ENCODE results near the gene ONECUT3.
"Not testable (repeated sequence)": the region's sequence is repeated elsewhere in the genome, so short reads cannot be mapped to it uniquely, and the experiment has no call there.

The ONECUT3 gene

DNA sequence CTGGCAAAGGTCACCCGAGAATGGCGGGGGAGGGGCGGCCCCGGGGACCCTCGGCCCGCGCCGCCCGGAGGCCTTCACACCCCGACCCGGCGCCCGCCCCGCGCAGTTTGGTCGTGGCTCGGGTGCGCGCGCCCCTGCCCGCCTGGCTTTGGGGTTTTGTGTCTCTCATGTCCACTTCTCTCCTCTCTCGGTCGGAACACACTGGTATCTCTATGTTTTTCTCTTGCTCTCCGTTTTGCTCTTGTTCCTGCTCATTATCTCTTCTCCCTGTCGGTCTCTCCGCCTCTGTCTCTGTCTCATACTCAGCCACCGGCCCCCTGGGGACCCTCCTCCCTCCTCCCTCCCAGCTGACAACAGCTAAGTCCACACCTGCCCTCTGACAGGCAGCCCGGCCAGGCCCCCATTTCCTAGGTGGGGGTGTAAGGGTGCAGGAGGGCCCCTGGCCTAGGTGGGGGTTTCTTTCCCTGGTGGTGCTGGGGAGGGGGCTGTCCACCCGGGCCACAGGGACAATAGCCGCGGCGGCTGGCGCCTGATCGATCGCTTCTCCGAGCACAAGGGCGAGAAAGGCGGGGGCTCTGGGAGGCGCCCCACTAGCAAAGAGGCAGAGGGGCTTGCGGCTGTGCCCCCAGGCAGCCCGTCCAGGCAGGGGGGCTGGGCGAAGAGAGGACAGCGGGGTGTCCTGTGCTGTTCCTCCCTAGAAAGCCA, 2.3 kb downstream of the ONECUT3 start:
- Histone ChIP-seq H3K9ac (ENCODE audit: low read depth in 1 of 2, low read length in 2 of 2) (no peak overlapping the region), H3K9me3 (ENCODE audit: control insufficient read depth in 2 of 2, low read length in 2 of 2) (no peaks in the 10 kb centered on the region), H3K4me1 (ENCODE audit: control insufficient read depth in 2 of 2, insufficient read depth in 2 of 2, low read length in 2 of 2) (no peaks in the 10 kb centered on the region), H3K27me3 (ENCODE audit: control insufficient read depth in 2 of 2, insufficient read depth in 2 of 2, low read length in 2 of 2) (peaks cover 55 to 73% of the 10 kb centered on the region in 2 donors), H3K36me3 (ENCODE audit: control insufficient read depth in 2 of 2, insufficient read depth in 2 of 2, low read length in 2 of 2) (no peaks in the 10 kb centered on the region), H3K27ac (ENCODE audit: low read depth in 2 of 2, low read length in 2 of 2) (no peak overlapping the region), H3K4me3 (ENCODE audit: low read length in 2 of 2) (no peak overlapping the region)

DNA sequence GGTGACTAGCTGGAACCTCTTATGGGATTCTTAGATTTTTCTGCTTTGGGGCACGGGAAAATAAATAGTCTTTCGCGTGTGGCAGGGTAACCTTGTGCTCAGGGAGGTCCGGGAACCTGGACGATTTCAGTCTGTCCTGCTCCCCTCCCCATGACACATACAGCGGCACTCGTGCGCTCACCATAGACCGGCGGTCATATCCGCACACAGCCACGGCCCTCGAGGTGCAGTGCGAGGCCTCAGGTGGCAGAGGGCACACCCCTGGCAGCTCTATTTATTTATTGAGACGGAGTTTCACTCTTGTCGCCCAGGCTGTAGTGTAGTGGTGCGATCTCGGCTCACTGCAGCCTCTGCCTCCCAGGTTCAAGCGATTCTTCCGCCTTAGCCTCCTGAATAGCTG, 3.0 kb downstream of the ONECUT3 start:
- Histone ChIP-seq H3K36me3 (ENCODE audit: control insufficient read depth in 2 of 2, insufficient read depth in 2 of 2, low read length in 2 of 2) (no peaks in the 10 kb centered on the region), H3K9ac (ENCODE audit: low read depth in 1 of 2, low read length in 2 of 2) (no peak overlapping the region), H3K4me3 (ENCODE audit: low read length in 2 of 2) (no peak overlapping the region), H3K27ac (ENCODE audit: low read depth in 2 of 2, low read length in 2 of 2) (no peak overlapping the region), H3K27me3 (ENCODE audit: control insufficient read depth in 2 of 2, insufficient read depth in 2 of 2, low read length in 2 of 2) (peaks cover 50 to 69% of the 10 kb centered on the region in 2 donors), H3K4me1 (ENCODE audit: control insufficient read depth in 2 of 2, insufficient read depth in 2 of 2, low read length in 2 of 2) (no peaks in the 10 kb centered on the region), H3K9me3 (ENCODE audit: control insufficient read depth in 2 of 2, low read length in 2 of 2) (no peaks in the 10 kb centered on the region)

DNA sequence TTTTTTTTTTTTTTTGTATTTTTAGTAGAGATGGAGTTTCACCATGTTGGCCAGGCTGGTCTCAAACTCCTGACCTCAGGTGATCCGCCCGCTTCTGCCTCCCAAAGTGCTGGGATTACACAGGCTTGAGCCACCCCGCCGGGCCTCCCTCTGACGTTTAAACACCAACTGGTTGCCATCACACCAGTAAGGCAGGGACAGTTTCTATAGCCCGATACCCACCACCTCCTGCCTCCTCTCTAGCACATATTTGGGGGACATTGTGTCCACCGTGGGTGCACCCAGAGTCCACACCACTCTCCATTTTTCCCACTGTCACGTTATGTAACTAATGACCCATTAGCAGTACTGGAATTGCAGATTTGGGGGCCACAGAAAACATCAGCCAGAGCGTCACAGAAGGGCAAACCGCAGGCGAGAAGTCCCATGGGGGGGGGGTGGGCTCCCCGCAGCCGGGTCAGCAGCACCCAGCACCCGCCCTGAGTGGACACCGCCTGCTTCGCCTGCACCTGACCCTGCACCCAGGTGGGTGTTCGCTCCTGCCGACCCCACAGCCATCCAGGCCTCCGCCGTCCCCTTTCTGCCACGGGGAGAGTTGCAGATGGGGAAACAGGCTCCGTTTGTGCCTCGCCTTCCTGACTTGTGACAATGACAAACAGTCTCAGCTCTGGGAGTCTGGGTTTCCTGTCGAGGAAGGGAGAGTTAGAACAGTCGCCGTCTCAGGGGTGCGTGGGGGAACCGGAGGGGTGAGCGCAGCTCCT, 3.6 kb downstream of the ONECUT3 start:
- H3K36me3 ChIP-seq (ENCODE audit: control insufficient read depth in 2 of 2, insufficient read depth in 2 of 2, low read length in 2 of 2), result no peaks in the 10 kb centered on the region
- H3K9ac ChIP-seq (ENCODE audit: low read depth in 1 of 2, low read length in 2 of 2), result no peak overlapping the region
- H3K27me3 ChIP-seq (ENCODE audit: control insufficient read depth in 2 of 2, insufficient read depth in 2 of 2, low read length in 2 of 2), result peaks cover 48 to 68% of the 10 kb centered on the region in 2 donors
- no peaks in the 10 kb centered on the region for H3K4me1 ChIP-seq (ENCODE audit: control insufficient read depth in 2 of 2, insufficient read depth in 2 of 2, low read length in 2 of 2)
- H3K4me3 ChIP-seq (ENCODE audit: low read length in 2 of 2), result no peak overlapping the region
- H3K27ac ChIP-seq (ENCODE audit: low read depth in 2 of 2, low read length in 2 of 2), result no peak overlapping the region
- no peaks in the 10 kb centered on the region for H3K9me3 ChIP-seq (ENCODE audit: control insufficient read depth in 2 of 2, low read length in 2 of 2)

DNA sequence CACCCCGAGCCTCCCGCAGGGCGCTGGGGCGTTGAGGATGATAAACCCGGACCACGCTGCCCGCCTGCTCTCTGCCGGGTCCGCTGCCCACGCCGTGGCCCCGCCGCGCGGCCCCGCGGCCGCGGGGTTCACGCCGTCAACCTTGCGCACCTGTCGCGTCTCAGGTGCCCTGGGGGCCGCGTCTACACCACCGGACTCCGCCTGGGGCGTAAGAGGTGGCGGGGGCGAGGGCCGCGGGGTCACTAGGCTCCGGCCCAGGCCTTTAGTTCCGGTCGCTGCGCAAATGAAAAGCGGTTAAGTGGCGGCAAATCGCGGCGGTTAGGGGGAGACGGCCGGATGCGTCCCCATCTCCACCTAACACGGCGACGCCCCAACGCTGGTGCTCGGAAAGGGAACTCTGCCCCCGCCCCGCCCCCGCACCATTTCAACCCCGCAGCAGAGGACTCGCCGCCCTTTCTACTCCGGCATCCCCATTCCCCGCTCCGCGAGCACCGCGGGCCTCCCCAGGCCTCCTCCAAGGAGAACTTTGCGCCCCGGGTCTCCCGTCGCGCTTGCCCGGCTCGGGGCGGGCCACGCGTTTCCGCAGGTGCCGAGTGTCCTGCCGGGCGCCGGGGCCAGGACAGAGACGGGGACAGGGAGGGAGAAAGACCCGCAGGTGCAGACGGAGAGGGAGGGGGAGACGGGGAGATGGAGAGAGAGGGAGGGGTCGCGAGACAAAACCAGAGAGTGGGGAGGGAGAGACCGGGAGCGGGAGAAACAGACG, 4.3 kb downstream of the ONECUT3 start:
- Histone ChIP-seq H3K4me1 (ENCODE audit: control insufficient read depth in 2 of 2, insufficient read depth in 2 of 2, low read length in 2 of 2) (no peaks in the 10 kb centered on the region), H3K9ac (ENCODE audit: low read depth in 1 of 2, low read length in 2 of 2) (no peak overlapping the region), H3K36me3 (ENCODE audit: control insufficient read depth in 2 of 2, insufficient read depth in 2 of 2, low read length in 2 of 2) (no peaks in the 10 kb centered on the region), H3K9me3 (ENCODE audit: control insufficient read depth in 2 of 2, low read length in 2 of 2) (no peaks in the 10 kb centered on the region), H3K4me3 (ENCODE audit: low read length in 2 of 2) (no peak overlapping the region), H3K27me3 (ENCODE audit: control insufficient read depth in 2 of 2, insufficient read depth in 2 of 2, low read length in 2 of 2) (peaks cover 46 to 66% of the 10 kb centered on the region in 2 donors), H3K27ac (ENCODE audit: low read depth in 2 of 2, low read length in 2 of 2) (no peak overlapping the region)

DNA sequence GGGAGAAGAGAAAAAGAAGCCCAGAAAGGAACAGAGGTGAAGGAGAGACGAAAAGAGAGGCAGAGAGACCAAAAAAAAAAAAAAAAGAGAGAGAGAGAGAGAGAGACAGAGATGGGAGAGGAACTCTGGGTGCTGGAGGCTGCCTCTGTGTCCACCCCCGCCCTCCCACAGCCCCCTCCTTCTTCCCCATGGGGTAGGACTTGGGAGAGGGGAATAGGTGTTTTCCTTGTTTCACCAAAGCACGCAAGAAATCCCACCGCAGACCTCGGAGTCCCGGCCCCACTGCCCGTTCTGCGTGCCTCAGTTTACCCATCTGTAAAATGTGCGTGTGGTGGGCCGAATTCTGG, 4.9 kb downstream of the ONECUT3 start:
- Histone ChIP-seq H3K27me3 (ENCODE audit: control insufficient read depth in 2 of 2, insufficient read depth in 2 of 2, low read length in 2 of 2) (peaks cover 44 to 63% of the 10 kb centered on the region in 2 donors), H3K4me3 (ENCODE audit: low read length in 2 of 2) (no peak overlapping the region), H3K4me1 (ENCODE audit: control insufficient read depth in 2 of 2, insufficient read depth in 2 of 2, low read length in 2 of 2) (no peaks in the 10 kb centered on the region), H3K36me3 (ENCODE audit: control insufficient read depth in 2 of 2, insufficient read depth in 2 of 2, low read length in 2 of 2) (no peaks in the 10 kb centered on the region), H3K27ac (ENCODE audit: low read depth in 2 of 2, low read length in 2 of 2) (no peak overlapping the region), H3K9ac (ENCODE audit: low read depth in 1 of 2, low read length in 2 of 2) (no peak overlapping the region), H3K9me3 (ENCODE audit: control insufficient read depth in 2 of 2, low read length in 2 of 2) (no peaks in the 10 kb centered on the region)

DNA sequence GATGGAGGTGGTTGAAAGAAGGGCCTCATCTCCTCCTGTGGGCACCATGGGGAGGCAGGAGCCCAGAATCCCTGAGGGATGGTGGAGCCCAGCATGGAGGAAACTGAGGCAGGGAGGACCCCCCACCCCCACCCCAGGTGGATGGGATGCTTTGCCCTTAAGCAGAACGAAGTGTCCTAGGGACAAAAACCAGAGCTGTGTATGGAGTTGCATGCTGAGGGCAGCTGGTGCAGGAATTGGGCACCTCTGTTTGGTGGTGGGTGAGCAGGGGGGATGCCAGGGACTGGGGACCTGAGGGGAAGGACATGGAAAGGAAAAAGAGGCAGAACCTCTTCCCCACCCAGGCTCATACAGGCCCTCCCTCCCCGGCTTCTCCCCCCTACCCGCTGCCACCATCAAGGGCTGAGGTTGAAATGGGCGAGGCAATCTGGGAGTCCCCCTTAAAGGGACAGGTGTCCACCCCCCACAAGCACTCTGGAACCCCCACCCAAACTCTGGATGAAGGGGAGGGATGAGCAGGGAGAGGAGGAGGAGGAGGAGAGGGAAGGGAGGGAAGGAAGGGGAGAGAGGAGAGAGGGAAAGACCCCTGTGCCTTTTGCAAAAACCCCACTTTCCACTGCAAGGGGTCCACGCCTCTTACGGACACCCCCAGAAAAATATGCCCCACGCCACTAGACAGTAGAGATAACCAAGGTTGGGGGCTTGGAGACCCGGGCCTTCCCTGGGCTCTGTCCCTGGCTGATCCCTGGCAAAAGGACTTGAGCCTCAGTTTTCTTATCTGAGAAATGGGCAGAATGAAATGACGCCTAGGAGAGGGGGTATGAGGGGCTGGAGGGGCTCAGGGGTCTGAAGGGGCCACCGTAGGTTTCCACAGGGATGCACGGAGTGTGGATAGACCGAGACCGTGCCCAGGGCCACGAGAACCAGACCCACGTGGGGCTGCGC, 5.9 kb downstream of the ONECUT3 start:
- peaks cover 49 to 69% of the 10 kb centered on the region in 2 donors for H3K27me3 ChIP-seq (ENCODE audit: control insufficient read depth in 2 of 2, insufficient read depth in 2 of 2, low read length in 2 of 2)
- H3K4me3 ChIP-seq (ENCODE audit: low read length in 2 of 2), result no peak overlapping the region
- H3K36me3 ChIP-seq (ENCODE audit: control insufficient read depth in 2 of 2, insufficient read depth in 2 of 2, low read length in 2 of 2), result no peaks in the 10 kb centered on the region
- H3K4me1 ChIP-seq (ENCODE audit: control insufficient read depth in 2 of 2, insufficient read depth in 2 of 2, low read length in 2 of 2), result no peaks in the 10 kb centered on the region
- H3K9me3 ChIP-seq (ENCODE audit: control insufficient read depth in 2 of 2, low read length in 2 of 2), result no peaks in the 10 kb centered on the region
- H3K27ac ChIP-seq (ENCODE audit: low read depth in 2 of 2, low read length in 2 of 2), result no peak overlapping the region
- H3K9ac ChIP-seq (ENCODE audit: low read depth in 1 of 2, low read length in 2 of 2), result no peak overlapping the region

DNA sequence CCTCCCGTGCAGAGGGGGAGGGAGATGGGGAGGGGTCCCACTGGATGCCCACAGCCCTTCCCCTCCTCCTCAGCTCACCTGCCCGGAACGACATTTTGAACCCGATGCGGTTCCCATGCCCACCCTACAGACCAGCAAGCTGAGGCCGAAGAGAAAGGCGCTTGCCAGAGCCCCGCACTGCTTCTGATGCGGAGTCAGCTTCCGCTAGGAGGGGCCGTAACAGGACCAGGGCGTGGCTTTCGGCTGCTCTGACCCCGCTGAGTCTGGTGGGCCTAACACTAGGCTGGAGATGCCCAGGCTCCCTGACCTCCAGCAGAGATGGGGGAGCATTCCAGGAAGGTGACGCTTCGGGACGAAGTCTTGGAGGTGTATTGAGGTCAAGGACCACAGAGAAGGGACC, 6.7 kb downstream of the ONECUT3 start:
- no peak overlapping the region for H3K27ac ChIP-seq (ENCODE audit: low read depth in 2 of 2, low read length in 2 of 2)
- no peaks in the 10 kb centered on the region for H3K9me3 ChIP-seq (ENCODE audit: control insufficient read depth in 2 of 2, low read length in 2 of 2)
- H3K27me3 ChIP-seq (ENCODE audit: control insufficient read depth in 2 of 2, insufficient read depth in 2 of 2, low read length in 2 of 2), result peaks cover 52 to 70% of the 10 kb centered on the region in 2 donors
- H3K36me3 ChIP-seq (ENCODE audit: control insufficient read depth in 2 of 2, insufficient read depth in 2 of 2, low read length in 2 of 2), result no peaks in the 10 kb centered on the region
- H3K4me3 ChIP-seq (ENCODE audit: low read length in 2 of 2), result no peak overlapping the region
- no peaks in the 10 kb centered on the region for H3K4me1 ChIP-seq (ENCODE audit: control insufficient read depth in 2 of 2, insufficient read depth in 2 of 2, low read length in 2 of 2)
- no peak overlapping the region for H3K9ac ChIP-seq (ENCODE audit: low read depth in 1 of 2, low read length in 2 of 2)

DNA sequence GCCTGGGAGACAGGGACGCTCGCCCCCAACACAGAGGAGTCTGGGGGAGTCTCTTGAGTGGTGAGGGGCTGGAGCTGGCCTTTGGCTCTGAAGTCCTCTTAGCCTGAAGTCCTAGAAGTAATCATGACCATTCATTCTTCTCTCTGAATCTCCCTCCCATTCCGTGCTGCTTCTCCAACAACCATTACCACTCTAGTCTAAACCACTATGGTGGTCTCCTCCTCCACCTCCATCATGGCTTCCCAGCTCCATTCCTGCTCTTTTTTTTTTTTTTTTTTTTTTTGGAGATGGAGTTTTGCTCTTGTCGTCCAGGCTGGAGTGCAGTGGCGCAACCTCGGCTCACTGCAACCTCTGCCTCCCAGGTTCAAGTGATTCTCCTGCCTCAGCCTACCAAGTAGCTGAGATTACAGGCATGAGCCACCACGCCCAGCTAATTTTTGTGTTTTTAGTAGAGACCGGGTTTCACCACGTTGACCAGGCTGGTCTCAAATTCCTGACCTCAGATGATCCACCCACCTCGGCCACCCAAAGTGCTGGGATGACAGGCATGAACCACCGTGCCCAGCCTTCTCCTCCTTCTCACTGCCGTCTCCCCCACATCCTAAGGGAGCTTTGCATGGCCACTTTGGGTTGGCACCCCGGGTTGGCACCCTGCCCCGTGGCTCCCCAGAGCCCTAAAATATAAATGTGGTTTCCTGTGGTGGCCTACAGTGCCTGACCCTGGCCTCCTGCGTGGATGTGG, 7.7 kb downstream of the ONECUT3 start:
- not testable (repeated sequence) for H3K9ac ChIP-seq (ENCODE audit: low read depth in 1 of 2, low read length in 2 of 2); H3K36me3 ChIP-seq (ENCODE audit: control insufficient read depth in 2 of 2, insufficient read depth in 2 of 2, low read length in 2 of 2); H3K27ac ChIP-seq (ENCODE audit: low read depth in 2 of 2, low read length in 2 of 2); H3K4me3 ChIP-seq (ENCODE audit: low read length in 2 of 2); H3K9me3 ChIP-seq (ENCODE audit: control insufficient read depth in 2 of 2, low read length in 2 of 2); H3K4me1 ChIP-seq (ENCODE audit: control insufficient read depth in 2 of 2, insufficient read depth in 2 of 2, low read length in 2 of 2)
- H3K27me3 ChIP-seq (ENCODE audit: control insufficient read depth in 2 of 2, insufficient read depth in 2 of 2, low read length in 2 of 2), result peaks cover 55 to 73% of the 10 kb centered on the region in 2 donors

DNA sequence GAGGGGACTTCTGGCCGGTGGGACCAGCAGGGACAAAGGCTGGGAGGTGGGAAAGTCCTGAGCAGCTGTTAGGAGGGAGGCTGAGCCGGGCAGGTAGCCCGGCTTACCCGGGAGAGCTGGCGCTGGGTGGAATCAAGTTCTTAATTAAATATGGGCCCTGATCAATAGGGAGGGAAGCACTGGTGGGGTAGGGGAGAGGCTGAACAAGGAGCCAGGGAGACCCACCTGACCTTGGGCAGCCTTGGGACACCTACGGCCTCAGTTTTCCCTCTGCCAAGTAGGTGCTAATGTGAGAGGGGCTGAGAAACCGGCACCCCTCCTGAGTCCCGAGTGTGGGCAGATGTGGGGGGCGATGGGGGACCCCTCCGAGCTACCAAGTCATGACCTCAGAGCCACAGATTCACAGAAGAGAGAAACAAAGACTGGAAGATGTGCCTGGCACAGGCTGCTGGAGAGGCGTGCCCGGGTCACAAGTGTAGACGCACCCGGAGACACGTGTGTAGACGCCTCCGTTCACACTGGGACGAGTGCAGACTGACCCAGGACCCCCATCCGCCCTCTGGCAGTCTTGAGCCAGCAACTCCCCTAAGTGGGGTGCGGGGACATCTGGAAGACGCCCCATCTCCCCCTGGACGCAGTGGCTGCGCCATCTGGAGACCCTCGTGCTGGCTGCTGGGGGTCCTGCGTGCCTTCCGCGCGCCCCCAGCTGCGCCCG, 8.4 kb downstream of the ONECUT3 start:
- H3K9ac ChIP-seq (ENCODE audit: low read depth in 1 of 2, low read length in 2 of 2), result no peak overlapping the region
- no peaks in the 10 kb centered on the region for H3K4me1 ChIP-seq (ENCODE audit: control insufficient read depth in 2 of 2, insufficient read depth in 2 of 2, low read length in 2 of 2)
- H3K27ac ChIP-seq (ENCODE audit: low read depth in 2 of 2, low read length in 2 of 2), result no peak overlapping the region
- no peaks in the 10 kb centered on the region for H3K36me3 ChIP-seq (ENCODE audit: control insufficient read depth in 2 of 2, insufficient read depth in 2 of 2, low read length in 2 of 2)
- no peak overlapping the region for H3K4me3 ChIP-seq (ENCODE audit: low read length in 2 of 2)
- H3K9me3 ChIP-seq (ENCODE audit: control insufficient read depth in 2 of 2, low read length in 2 of 2), result no peaks in the 10 kb centered on the region
- H3K27me3 ChIP-seq (ENCODE audit: control insufficient read depth in 2 of 2, insufficient read depth in 2 of 2, low read length in 2 of 2), result peaks cover 53 to 74% of the 10 kb centered on the region in 2 donors
